ENCODE measurements around the gene DUSP12. TPM values are rescaled to one million over a fixed set of nuclear protein-coding genes. Genes with fewer than 3 reads are reported as not detected.

DUSP12 gene
- total RNA-seq, 1 donor from 2014 or later = 21.8 TPM

GRCh38 chr1:161740921-161741320 is 8.7 kb upstream of the DUSP12 start:
- no peak overlapping the region for H3K4me3 Mint-ChIP-seq (ENCODE audit: unreplicated experiment)
- DNase-seq (ENCODE audit: extremely low spot score, unreplicated experiment) = no peak
- H3K27ac Mint-ChIP-seq (ENCODE audit: unreplicated experiment) = no peak overlapping the region
- TF ChIP-seq, protein P1, sequence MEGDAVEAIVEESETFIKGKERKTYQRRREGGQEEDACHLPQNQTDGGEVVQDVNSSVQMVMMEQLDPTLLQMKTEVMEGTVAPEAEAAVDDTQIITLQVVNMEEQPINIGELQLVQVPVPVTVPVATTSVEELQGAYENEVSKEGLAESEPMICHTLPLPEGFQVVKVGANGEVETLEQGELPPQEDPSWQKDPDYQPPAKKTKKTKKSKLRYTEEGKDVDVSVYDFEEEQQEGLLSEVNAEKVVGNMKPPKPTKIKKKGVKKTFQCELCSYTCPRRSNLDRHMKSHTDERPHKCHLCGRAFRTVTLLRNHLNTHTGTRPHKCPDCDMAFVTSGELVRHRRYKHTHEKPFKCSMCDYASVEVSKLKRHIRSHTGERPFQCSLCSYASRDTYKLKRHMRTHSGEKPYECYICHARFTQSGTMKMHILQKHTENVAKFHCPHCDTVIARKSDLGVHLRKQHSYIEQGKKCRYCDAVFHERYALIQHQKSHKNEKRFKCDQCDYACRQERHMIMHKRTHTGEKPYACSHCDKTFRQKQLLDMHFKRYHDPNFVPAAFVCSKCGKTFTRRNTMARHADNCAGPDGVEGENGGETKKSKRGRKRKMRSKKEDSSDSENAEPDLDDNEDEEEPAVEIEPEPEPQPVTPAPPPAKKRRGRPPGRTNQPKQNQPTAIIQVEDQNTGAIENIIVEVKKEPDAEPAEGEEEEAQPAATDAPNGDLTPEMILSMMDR (IDR thresholded peaks at IDR 0.05) = no peak
- no peaks in the 10 kb centered on the region for H3K36me3 Mint-ChIP-seq (ENCODE audit: unreplicated experiment)
- H3K9me3 Mint-ChIP-seq (ENCODE audit: unreplicated experiment) = no peaks in the 10 kb centered on the region
- no peaks in the 10 kb centered on the region for H3K4me1 Mint-ChIP-seq (ENCODE audit: unreplicated experiment)
- peaks cover 43% of the 10 kb centered on the region for H3K27me3 Mint-ChIP-seq (ENCODE audit: unreplicated experiment)

GRCh38 chr1:161743231-161743630 is 6.4 kb upstream of the DUSP12 start:
- no peak for DNase-seq (ENCODE audit: extremely low spot score, unreplicated experiment)
- Mint-ChIP-seq H3K36me3 (ENCODE audit: unreplicated experiment) (no peaks in the 10 kb centered on the region), H3K4me1 (ENCODE audit: unreplicated experiment) (no peaks in the 10 kb centered on the region), H3K27ac (ENCODE audit: unreplicated experiment) (no peak overlapping the region), H3K4me3 (ENCODE audit: unreplicated experiment) (no peak overlapping the region), H3K9me3 (ENCODE audit: unreplicated experiment) (no peaks in the 10 kb centered on the region), H3K27me3 (ENCODE audit: unreplicated experiment) (peaks cover 40% of the 10 kb centered on the region)
- TF ChIP-seq, protein P1 (IDR thresholded peaks at IDR 0.05) = no peak

- peaks cover 4% of the 10 kb centered on the region for H3K36me3 Mint-ChIP-seq (ENCODE audit: unreplicated experiment)
- no peaks in the 10 kb centered on the region for H3K9me3 Mint-ChIP-seq (ENCODE audit: unreplicated experiment)
- TF ChIP-seq, protein P1 (IDR thresholded peaks at IDR 0.05) = no peak
- no peak overlapping the region for H3K4me3 Mint-ChIP-seq (ENCODE audit: unreplicated experiment)
- DNase-seq (ENCODE audit: extremely low spot score, unreplicated experiment) = no peak
- H3K27me3 Mint-ChIP-seq (ENCODE audit: unreplicated experiment) = peaks cover 22% of the 10 kb centered on the region
- H3K4me1 Mint-ChIP-seq (ENCODE audit: unreplicated experiment) = peaks cover 18% of the 10 kb centered on the region
- H3K27ac Mint-ChIP-seq (ENCODE audit: unreplicated experiment) = no peak overlapping the region
Observed at GRCh38 chr1:161747801-161748200, 1.8 kb upstream of the DUSP12 start.

DNA sequence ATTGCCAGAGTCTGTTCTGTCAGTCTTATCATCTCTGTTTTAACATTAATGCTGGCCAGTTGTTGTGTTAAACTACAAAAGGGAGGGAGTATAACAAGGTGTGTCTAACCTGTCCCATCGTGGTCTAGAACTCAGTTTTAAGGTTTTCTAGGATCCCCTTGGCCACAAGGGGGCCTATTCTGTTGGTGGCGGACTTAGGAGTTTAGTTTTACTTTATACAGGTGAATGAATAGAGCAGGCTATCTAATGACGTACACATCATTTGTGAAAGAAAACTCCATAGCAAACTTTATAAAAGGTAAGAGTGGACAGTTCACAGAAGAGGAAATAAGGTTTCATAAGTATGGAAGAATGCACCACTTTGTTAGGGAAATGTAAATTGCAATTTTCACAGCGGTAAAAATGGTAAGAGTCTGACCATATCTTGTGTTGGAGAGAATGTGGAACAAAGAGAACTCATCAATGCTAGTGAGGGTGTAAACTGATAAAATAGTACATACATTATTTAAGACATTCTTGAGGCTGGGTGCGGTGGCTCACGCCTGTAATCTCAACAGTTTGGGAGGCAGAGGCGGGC is 14.0 kb downstream of the DUSP12 start:
- Mint-ChIP-seq H3K4me1 (ENCODE audit: unreplicated experiment) (peaks cover 26% of the 10 kb centered on the region), H3K27me3 (ENCODE audit: unreplicated experiment) (no peaks in the 10 kb centered on the region), H3K4me3 (ENCODE audit: unreplicated experiment) (peak overlapping the region; percentile 31), H3K9me3 (ENCODE audit: unreplicated experiment) (no peaks in the 10 kb centered on the region), H3K27ac (ENCODE audit: unreplicated experiment) (peak overlapping the region; percentile 72), H3K36me3 (ENCODE audit: unreplicated experiment) (peaks cover 2% of the 10 kb centered on the region)
- DNase-seq (ENCODE audit: extremely low spot score, unreplicated experiment) = no peak
- TF ChIP-seq, protein P1 (IDR thresholded peaks at IDR 0.05) = peak; percentile 50

DNA sequence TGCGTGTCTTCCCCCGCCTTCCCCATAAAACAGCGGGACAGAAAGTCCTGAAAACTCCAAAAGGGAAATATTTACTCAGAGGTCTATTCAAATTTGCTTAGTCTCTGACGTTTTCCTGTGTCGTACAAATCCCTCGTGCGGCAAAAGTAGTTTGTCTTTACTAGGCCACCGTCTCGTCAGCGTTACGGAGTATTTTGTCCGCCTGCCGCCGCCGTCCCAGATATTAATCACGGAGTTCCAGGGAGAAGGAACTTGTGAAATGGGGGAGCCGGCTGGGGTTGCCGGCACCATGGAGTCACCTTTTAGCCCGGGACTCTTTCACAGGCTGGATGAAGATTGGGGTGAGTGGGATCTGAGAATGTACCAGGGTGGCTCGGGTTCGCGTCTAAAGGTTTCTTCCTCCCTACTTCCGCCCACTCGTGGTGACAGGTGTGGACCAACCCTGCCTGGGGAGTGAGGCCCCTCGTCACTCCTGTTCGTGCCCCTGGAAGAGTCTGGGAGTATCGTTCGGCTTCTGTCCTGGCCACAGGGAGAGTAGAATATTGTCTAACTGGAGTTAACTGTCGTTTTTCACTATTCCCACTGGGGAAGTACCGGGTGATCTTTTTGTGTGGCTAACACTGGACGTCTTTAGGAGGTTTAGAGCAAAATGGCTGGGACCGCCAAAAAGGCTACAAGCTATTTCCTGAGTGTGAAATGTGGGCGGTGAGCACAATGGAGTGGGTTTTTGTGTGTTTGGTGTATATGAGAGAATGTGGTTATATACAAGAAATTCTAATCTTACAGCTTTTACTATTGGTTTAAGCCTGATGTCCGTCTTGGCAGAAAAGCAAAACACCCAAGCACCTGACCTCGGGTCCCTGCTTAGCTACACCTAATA is 16.8 kb downstream of the DUSP12 start, which contains the start of gene ATF6:
Gene ATF6, plus strand, starts transcription at position 219 of the 880 bp plus-strand sequence. Its CDS starts 41 bp downstream, at position 260.
- Mint-ChIP-seq H3K27me3 (ENCODE audit: unreplicated experiment) (no peaks in the 10 kb centered on the region), H3K4me3 (ENCODE audit: unreplicated experiment) (peak within 1 kb of the TSS; percentile 98), H3K9me3 (ENCODE audit: unreplicated experiment) (no peaks in the 10 kb centered on the region), H3K27ac (ENCODE audit: unreplicated experiment) (peak within 1 kb of the TSS; percentile 97), H3K4me1 (ENCODE audit: unreplicated experiment) (peaks cover 31% of the 10 kb centered on the region), H3K36me3 (ENCODE audit: unreplicated experiment) (no peaks in the 10 kb centered on the region)
- TF ChIP-seq, protein P1 (IDR thresholded peaks at IDR 0.05) = no peak
- peak; percentile 91 for DNase-seq (ENCODE audit: extremely low spot score, unreplicated experiment)

All from osteocyte (in vitro differentiated cells).